HG02763 (cell line): ENCODE measurements around the gene ACBD6.

Source experiments
- ATAC-seq: cut with Tn5 transposase; IDR thresholded peaks from one replicate; pipeline ENCODE4 v1.9.1; 2021; ENCODE audit warnings: mild to moderate bottlenecking, moderate library complexity; ENCODE audit not compliant: unreplicated experiment

The ACBD6 gene

DNA sequence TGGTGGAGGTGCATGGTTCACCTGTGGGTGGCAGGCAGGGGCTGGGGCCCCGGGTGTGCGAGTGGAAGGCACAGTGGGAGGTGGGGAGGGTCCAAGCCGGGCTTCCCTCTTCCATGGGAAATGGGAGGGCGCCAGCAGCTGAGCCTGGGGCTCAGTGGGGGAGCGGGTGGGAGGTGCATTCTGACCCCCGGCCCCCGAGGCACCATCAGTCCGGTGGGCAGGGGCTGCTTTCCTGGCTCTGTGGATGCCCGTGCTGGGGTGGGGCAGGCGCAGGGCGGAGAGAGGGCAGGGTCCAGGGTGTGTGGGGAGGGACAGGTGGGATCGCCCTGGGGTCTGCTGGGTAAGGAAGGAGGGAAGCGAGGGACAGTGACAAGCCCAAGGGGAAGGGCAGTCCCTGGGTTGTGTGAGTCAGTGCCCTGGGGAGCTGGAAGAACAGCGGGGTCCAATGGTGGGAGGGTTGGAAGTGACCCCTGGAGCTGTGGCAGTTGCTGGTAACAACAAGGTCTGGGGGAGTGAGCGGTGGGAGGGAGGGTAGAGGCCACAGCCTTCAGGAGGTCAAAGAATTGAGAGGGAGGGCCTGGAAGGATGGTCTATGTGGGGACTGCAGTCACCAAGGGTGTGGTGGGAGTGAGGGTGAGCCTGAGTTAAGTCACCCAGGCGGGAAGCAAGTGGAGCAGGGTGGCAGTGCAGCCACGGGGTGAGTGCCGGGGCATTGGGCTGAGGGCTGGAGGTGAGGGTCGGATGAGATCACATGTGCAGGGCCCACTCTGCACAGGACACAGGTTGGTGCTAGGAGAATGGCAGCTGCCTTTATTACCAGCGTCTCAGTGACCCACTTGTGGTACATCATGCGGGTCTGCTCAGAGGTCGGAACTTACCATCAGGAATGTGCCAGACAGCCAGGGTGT lies 242.7 kb downstream of the ACBD6 start:
- no peak for ATAC-seq

DNA sequence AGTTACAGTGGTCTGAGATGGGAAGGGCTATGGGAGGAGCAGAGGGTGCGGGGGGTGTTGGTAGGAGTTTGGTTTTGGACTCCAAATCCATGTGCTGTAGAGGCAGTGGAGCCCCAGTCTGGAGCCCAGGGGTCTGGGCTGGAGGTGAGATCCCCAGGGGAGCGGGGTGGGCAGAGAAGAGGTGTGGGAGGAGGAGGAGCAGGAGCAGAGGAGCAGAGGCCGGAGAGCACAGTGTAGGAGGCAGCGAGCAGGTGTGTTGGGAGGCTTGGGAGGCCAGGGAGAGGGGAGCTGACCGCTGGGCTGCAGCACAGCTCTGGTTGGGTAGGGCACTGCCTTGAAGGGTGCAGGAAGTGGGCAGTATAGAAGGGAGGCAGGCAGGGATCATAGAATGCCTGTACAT lies 243.4 kb downstream of the ACBD6 start:
- no peak for ATAC-seq

DNA sequence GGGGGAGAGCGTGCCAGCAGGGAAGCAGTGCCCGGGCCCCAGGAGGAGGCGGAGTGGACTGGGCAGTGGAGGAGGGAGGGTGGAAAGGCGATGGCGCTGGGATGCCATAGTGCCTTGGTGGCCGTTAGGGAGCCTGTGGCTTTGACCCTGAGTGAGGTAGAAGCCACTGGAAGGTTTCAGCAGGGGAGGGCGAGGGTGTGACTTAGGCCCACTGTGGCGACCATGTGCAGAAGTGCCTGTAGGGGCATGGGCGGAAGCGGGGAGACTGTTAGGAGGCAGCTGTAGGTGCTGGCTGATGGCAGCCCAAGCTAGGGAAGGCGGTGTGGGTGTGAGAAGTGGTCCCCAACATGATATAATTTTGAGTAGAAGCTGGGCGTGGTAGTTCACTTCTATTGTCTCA lies 244.1 kb downstream of the ACBD6 start:
- no peak for ATAC-seq

DNA sequence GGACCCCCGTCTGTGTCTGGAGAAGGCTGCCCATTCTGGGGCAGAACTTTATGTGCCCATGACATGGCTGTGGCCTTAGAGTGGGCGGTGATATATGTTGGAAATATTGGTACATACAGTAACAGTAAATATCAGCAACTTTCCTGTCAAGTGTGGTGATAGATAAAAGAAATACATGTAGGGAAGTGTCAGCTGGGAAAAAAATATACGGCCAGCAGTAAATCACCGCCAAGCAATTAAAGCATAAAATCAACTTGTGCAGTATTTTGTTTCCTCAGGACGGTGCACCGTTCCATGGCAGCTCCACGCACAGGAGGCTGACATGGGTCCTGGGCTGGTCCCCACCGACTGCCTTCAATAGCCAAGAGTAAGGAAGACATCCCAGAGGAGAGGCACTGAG lies 244.9 kb downstream of the ACBD6 start:
- no peak for ATAC-seq

DNA sequence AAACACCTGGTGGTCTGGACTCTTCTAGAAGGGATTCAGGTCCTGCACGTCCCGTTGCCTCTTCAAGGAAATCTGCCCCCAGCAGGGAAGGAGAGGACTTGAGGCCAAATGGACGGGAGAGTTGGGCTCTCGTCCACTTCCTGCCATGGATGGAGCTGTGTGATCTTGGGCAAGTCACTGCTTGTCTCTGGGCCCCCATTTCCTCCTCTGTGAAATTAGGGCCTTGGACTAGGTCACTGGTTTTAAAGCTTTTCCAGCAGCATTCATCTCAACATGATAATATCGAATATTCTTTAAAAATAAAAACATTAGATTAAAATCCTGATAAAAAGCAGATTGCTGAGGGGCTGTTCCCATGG lies 245.4 kb downstream of the ACBD6 start:
- ATAC-seq: no peak

DNA sequence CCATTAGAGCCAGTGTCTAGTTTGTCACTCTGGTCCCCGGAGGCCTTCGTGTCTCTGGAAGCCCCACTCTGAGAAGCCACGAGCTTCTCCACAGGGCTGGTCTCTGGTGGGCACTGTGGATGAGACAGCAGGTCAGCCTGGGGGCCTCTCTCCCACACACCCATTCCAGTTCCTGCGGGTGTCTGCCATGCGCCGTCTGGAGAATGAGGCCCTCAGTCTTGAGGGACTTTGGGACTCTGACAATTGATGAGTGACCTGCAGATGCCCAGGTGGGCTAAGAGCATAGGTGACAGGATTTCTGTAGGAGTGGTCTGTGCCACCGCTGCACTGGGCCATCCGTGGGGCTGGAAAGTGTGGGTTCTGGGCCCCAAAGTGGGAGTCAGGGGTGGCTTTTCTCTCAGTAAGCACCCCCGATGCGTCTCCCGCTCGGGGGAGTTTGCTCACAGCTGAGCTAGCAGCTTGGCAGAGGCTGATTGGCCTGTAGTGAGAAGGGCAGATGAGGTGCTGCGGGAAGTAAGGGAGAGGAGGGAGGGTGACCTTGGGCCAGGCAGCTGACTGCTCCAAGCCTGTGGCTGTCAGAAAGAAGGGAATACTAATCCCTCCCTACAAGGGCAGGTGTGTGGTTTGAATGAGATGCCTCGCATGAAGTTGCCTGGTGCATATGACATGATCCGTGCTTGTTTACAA lies 245.9 kb downstream of the ACBD6 start:
- no peak for ATAC-seq

DNA sequence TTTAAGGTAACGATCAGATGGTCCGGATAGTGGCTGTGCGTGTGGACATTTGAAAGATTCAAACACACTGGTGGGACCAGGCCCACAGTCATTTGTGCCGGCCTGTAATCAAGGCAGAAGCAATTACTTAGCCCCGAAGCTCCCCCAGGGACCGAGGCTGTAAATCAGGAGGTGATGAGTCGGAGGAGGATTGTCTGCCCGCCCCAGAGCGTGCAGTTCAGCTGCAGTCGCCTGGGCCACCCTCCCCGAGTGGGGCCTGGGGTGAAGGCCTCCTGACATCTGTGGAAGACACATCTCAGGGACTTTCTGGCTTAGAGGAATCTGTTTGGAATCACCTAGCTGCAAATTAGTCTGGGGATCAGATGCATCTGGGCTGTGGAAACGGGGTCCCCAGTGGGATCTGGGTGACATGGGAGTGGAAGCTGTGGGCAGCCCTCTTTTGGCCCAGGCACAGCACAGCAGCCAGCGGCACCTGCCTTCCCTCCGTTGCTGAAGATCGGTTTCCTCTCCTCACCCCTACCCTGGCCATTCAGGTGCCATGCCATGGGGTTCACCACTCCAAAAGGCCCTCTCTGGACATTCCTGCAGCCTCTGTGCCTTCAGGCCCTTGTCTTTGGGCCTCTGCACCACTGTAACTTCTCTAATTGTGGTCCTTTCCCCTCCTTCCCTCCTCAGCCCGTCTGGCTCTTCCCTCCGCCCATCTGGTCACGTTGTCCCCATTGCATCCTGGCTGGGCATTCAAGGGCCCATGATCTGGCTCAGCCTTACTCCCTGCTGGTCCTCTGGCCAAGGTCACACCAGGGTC lies 246.6 kb downstream of the ACBD6 start:
- no peak for ATAC-seq

DNA sequence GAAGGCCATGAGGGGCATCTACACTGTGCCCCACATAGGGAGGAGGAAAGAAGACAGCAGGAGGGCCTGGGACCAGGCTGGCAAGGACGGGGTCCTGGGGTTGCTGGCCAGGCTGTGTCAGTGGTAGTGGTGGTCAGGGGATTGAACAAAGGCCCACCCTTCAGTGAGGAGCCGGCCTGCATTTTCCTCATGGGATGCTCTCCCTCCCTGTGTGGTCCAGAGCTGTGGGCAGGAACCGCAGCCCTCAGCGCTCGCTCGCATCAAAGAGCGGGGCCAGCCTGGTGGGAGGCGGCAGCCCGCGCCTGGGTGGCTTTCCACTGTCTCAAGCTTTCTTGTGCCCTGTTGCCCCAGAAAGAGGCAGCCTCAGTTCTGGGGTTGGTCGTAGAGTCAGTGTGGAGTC lies 247.5 kb downstream of the ACBD6 start:
- ATAC-seq: no peak

DNA sequence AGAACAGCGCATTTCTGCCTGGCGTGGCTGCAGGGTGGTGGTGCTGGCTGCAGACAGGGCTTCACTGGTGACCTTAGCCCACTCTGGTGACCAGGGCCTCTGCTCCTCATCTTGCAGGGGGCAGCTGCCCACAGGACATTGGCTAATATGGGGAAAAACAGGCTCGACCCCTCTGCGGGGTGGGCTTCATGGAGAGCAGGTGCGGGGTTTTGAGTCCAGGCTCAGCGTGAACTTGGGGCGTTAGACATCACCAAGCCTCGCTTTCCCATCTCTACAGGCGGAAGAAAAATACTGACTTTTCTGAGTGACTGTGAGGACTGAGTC lies 247.9 kb downstream of the ACBD6 start:
- no peak for ATAC-seq

DNA sequence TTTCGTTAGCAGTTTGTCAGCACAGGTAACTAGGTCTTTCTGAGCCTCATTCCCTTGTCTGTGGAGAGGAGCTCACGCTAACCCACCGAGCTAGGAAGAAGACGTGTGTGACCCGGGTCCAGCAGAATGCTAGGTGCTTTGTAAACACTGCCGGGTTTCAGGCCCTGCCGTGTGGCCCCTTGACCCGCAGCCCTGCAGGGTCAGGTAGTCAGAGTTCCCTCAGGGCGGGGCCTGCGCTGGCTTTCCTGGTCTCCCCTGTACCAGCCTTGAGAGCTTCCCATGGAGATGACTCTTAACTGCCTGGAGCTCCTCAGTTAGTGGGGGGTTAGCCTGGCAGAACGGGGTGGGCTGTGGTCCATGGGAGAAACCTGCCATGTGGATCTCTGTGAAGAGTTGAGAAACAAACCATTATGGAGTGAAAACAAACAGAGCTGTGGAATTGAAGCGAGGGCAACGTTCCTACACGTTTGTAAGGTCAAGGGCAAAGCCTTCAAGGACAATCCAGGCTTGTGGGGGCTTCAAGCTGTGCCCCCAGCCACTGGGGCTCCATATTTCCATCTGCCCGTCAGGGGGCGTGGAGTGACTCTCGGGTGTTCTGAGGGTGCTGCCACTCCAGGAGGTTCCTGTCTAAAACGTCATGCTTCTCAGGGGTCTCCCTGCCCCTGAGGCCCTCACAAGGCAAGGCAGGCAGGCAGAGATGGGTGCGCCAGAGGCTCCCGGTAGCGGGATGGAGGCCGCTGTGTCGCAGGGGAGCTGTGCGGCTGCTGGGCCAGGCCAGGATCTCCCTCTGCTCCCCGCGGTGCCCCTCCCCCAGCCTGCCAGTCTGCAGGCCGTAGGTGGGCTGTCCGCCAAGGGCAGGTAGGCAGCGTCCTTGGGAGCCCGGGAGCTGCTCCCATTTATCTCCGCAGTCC lies 248.5 kb downstream of the ACBD6 start:
- ATAC-seq: no peak

DNA sequence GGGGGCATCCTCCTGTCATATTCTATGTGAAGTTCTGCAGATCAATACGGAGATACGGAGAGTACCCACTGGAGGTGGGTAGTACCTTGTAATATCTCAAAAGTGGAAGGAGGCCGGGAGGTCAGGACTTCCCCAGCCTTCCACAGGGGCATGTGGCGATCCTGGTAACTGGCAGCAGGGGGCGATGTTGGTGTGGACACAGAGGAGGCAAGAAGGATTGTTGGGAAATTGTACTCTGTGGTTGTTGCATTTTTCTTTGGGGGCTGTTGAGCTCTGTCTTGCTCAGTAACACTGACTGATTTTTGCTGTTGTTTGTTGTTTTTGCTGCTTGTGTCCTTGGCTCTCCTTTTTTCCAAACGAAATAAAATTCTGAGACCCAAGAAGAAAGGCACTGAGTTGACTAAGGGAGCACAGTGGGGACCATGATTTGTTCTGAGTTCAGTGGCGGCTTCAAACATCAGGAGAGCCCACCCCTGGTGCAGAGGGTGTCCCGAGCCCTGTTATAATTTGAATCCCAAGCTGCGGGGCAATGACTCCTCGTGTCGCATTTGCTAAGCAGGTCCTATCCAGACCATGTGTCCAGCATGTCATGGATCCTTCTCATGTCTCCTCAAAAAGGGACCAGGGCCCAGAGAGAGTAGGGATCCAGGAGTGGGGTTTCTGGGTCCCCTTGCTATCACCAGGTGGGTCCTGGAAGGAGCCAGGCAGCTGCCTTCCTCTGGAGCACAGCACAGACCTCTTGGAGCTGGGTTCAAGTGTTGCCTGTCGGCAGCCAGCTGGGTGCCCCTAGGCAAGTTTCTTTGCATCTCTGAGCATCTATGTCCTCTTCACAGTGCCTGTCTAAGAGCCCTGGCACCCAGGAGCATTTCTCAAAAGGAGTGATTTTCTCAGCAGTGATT lies 249.5 kb downstream of the ACBD6 start:
- peak; percentile 56 for ATAC-seq

DNA sequence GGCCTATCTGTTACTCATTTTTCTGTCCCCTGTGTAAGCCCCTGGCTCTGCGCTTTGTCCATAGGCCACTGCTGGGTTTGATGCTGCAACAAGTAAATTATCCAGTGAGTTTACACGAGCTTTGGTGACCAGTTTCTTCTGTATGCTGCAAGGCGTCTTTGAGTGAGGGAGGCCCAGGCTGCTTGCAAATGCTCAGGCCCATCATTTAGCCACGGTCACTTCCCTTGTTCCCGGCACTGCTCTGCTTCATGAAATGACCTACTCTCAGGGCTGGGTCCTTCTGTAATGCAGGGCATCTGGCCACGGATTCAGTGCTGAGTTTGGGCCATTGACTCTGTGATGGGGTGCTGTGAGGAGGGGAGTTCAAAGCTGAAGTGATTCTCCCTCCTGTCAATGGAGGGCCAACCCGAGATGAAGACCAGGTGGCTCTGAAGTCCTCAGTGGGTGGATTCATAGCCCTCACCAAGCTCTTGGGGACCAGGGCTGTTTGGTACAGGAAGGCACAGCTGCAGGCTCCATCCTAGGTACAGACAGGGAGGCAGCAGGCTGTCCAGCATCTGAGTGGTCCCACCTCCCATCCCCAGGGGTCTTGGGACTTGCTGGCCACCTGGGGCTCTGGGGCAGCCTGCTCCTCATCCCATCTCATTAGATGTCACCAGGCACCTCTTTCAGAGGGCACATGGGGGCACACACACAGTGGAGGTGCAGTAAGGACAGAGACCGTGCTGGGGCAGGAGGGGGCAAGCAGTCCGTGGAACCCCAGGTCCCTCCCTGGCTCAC lies 250.7 kb downstream of the ACBD6 start:
- ATAC-seq: no peak

DNA sequence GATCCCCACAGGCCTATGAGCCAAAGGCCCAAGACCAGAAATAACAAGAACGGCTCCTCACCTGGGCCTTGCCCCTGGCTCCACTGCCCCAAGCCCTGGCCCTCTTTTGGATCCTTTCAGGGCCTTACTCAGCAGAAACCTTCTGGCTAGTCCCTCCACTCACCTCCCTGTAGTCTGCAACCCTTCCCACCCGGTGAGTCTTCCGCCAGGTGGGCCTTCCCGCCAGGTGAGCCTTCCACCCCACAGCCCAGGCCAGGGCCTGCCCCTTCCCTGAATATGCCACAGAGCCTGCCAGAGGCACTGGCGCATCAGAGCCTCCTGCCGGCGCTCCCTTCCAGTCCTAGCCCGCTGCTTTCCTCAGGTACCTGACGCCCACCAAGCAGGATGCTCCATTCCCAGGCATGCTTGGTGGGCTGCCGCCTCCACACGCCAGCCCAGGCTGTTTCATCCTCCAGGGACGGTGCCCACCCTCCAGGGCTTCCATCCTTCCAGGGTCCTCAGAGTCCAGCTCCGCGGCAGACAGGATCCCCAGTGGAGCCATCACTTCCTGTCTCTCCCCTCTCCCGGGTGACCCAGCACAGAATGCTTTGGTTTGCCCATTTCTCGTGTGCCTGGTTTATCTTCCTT lies 251.4 kb downstream of the ACBD6 start:
- no peak for ATAC-seq

DNA sequence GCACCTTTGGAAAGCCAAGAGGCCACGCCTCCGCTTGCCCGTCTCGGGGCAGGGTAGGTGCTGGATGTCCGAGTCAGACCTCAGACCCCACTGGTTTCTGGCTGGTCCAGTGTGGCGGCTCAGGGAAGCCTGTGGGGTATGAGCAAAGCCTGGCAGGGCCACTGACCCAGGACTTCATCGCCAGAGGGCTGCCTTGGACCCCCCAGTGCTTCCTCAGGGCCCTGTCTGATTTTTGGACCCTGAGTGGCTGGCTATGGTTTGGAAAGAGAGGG lies 251.9 kb downstream of the ACBD6 start:
- no peak for ATAC-seq

DNA sequence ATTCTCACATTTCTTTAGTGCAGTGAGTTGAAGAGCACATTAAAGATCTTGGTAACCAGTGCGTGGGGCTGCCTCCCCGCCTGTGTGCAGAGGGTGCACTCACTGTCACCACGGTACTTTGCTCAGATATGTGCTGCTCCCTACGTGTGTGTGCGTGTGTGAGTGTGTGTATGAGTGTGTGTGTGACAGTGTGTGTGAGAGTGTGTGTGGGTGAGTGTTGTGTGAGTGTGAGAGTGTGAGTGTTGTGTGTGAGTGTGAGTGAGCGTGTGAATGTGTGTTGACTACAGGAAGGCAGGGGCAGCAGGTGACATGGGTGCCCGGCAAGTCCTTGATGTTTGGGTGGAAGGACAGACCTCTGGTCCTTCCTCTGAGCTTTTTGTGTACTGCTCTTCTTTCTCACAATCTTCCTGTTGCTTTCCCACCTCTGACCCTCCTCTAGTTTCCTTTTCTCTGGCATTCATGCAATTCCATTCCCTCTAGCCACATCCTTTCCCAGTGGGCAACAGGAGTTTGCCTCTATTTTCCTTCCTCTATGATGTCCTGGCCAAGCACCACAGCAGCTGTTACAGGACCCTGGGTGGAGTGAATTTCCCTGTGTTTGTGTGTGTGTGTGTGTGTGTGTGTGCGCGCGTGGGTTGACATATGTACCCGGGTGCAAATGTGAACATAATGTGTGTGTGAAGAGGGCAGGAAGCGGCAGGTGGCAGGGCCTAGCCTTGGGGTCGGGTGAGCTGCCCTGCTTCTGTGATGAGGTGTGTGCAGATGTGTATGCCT lies 252.5 kb downstream of the ACBD6 start:
- ATAC-seq: no peak

DNA sequence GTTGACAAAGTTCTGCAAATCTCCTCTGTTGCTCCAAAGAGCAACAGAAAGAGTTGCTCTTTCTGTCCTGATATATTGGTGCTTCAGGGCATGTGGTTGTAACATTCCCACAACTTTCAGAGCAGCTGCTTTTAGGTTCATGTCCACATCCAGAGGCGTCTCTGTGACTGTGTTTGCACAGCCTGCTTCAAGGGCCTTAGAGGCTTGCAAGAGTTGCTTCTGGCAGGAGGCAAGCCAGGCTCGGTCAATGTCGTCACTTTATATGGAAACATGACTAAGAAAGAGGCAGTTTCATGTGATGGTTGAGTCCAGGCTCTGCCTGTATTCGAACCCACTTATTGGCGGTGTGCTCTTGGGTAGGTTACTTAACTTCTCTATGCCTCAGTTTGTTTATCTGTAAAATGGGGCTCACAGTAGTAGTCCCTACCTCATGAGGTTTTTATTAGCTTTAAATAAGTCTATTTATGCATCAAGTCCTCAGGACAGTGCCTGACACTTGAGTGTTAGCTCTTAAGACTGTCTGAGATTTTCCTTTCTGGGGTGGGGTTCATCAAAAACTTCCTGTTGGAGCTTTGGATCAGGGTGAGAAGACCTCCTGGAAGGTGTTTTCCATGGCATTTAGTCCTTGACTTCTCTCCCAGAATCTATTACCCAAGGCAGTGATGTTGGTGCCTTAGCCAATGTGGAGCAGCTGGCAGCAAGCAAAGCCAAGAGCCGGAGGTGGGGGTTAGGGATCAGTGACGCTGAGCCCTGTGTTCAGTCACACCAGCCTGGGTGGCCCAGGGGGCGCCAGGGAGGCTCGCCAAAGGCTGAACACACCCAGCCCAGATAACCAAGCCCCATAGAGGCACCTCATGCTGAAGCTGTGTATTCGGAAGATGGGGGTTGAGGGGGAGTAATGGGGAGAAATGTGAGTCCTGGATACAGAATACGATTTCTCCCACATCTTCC lies 253.4 kb downstream of the ACBD6 start:
- no peak for ATAC-seq

DNA sequence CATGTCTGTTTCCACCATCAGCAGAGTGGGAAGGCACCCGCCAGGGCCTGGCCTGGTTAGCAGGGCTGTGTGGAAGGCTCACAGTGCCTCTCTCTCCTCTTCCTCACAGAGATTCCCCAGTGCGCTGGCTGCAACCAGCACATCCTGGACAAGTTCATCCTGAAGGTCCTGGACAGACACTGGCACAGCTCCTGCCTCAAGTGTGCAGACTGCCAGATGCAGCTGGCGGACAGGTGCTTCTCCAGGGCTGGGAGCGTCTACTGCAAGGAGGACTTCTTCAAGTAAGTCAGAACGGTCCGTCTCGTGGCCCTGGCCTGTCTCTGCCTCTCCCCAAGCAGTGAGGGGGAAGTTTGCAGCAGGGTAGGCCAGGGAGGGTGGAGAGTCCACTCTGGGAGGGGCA lies 254.2 kb downstream of the ACBD6 start:
- no peak for ATAC-seq
